Hair follicular keratinocyte (primary cell): ENCODE measurements around the gene RPS23. TPM values are rescaled to one million over a fixed set of nuclear protein-coding genes. Genes with fewer than 3 reads are reported as not detected.

ENCODE experiments used
- total RNA-seq: library from RNA; depleted of rRNA; stranded (reverse); fragments of >200 nt; gene quantifications from 2 replicates; pipeline ENCODE4 v1.2.3, GENCODE V29; 2015

Gene RPS23
- 4,824 and 5,790 TPM in 2 replicates for total RNA-seq

DNA sequence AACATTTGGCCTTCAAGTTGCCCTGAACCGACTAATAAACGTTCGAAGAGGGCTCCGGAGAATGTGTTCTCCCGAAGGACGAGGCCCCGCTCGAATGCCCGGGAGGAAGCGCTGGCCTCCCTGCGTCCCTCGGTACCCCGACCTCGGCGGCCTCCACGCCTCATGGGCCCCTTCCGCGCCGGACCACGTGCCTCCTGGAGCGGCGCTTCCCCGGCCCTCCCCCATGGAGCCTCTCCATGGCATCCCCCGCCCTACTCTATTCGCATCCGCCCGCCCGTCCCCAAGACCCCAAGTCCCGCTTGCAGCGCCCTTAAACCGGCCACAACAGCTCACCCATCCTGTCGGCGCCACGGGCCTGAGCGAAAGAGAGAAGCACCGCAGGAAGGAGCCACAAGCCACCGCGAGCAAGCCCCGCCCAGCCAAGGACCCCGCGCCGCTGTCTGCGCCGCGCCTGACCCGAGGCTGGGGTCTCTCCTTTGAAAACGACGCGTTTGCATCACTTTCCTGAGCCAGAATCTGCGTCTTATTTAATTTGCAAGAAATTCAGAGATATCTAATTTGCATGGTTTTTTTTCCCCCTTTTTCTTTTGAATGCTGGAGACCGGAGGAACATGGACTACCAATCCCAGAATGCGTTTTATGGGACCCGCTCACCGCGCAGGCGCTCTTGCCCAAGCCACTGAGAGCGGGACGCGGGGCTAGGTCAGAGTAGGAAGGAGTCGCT lies at the start of gene RPS23:
TSS of gene RPS23 (minus strand) at position 368 of the 724 bp plus-strand sequence. CDS start at position 337, 31 bp downstream.

